ENCODE results near the gene CXCL5. TPM values are rescaled to one million over a fixed set of nuclear protein-coding genes. Genes with fewer than 3 reads are reported as not detected.

Gene CXCL5
- polyA plus RNA-seq, 1 experiment = 0.69 TPM

DNA sequence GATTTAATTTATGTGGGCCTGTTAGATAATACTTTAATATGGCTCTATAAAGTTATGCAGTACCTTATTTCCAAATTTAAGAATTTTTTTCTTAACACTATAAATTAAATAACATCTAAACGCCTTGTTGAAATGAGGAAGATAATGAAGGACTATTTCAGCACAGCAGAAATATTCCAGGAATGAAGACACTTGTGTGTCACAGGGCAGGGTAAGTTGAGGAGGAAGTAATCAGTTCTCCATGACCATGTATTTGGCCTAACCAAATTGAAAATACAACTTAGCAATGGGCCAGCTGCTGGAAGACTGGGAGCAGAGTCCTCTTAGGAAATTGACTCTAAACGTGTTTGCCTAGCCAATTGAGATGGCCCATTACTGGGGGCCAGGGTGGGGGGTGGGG, 23.1 kb upstream of the CXCL5 start:
- Histone ChIP-seq H3K9me3 (ENCODE audit: control insufficient read depth, insufficient read depth, low read length) (no peaks in the 10 kb centered on the region), H3K27ac (ENCODE audit: low read depth, low read length) (no peak overlapping the region), H3K4me3 (ENCODE audit: low read depth, low read length) (no peak overlapping the region), H3K27me3 (ENCODE audit: control insufficient read depth, insufficient read depth, low read length) (no peaks in the 10 kb centered on the region)
- ChIA-PET POLR2A (no interaction called here), CTCF (interaction anchor here (0.7 to 0.9 kb wide), 2 partner anchors 17 to 787 kb away, joined by 3 to 5 read pairs; partner anchors contain the start of gene CXCL3)
- TF ChIP-seq, protein P1, sequence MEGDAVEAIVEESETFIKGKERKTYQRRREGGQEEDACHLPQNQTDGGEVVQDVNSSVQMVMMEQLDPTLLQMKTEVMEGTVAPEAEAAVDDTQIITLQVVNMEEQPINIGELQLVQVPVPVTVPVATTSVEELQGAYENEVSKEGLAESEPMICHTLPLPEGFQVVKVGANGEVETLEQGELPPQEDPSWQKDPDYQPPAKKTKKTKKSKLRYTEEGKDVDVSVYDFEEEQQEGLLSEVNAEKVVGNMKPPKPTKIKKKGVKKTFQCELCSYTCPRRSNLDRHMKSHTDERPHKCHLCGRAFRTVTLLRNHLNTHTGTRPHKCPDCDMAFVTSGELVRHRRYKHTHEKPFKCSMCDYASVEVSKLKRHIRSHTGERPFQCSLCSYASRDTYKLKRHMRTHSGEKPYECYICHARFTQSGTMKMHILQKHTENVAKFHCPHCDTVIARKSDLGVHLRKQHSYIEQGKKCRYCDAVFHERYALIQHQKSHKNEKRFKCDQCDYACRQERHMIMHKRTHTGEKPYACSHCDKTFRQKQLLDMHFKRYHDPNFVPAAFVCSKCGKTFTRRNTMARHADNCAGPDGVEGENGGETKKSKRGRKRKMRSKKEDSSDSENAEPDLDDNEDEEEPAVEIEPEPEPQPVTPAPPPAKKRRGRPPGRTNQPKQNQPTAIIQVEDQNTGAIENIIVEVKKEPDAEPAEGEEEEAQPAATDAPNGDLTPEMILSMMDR (IDR thresholded peaks at IDR 0.05; ENCODE audit: low read depth, low read length) = no peak
- DNase-seq (ENCODE audit: low read depth, low spot score) = no peak

DNA sequence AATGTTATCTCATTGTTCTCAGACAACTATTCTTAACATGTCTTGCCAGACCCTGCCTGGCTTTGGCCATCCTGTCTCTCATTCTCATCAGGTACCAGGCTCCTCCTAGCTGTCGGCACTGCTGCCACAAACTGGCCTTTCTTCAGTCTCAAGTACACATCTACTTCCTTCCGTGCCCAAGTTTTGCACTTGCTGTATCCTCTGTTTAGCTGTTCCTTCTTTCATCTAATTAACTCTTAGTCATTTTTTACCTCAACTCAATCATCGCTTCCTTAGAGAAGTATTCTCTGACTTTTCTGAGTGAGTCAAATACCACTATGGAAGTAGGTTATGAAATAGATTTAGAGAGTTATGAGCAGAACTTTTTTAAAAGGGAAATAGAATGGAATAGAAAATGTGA, 20.3 kb upstream of the CXCL5 start:
- TF ChIP-seq, protein P1 (IDR thresholded peaks at IDR 0.05; ENCODE audit: low read depth, low read length) = no peak
- ChIA-PET POLR2A (no interaction called here), CTCF (interaction anchor here (0.9 to 1.5 kb wide), 2 partner anchors 20 to 356 kb away, joined by 3 to 6 read pairs; partner anchors contain the start of gene CXCL3)
- no peak overlapping the region for H3K27ac ChIP-seq (ENCODE audit: low read depth, low read length)
- no peaks in the 10 kb centered on the region for H3K27me3 ChIP-seq (ENCODE audit: control insufficient read depth, insufficient read depth, low read length)
- no peak overlapping the region for H3K4me3 ChIP-seq (ENCODE audit: low read depth, low read length)
- no peaks in the 10 kb centered on the region for H3K9me3 ChIP-seq (ENCODE audit: control insufficient read depth, insufficient read depth, low read length)
- no peak for DNase-seq (ENCODE audit: low read depth, low spot score)

DNA sequence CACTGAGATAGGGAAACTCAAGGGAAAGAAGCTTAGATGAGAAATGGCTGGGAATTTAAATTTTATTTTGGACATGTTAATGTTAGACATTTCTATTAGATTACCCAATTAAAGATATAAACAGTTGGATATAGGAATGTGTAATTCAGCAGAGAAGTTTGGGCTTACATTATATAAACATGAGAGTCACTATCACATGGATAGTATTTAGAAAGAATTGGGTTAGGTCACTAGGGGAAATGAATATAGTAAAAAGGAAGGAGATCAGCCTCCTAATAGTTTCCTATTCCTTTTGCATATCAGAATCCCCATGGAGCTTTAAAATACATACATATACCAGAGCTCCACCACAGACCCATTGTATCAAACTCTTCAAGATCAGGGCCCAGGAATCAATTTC, 19.6 kb upstream of the CXCL5 start:
- no peak overlapping the region for H3K27ac ChIP-seq (ENCODE audit: low read depth, low read length)
- no peaks in the 10 kb centered on the region for H3K9me3 ChIP-seq (ENCODE audit: control insufficient read depth, insufficient read depth, low read length)
- DNase-seq (ENCODE audit: low read depth, low spot score) = peak; percentile 36
- TF ChIP-seq, protein P1 (IDR thresholded peaks at IDR 0.05; ENCODE audit: low read depth, low read length) = no peak
- ChIA-PET CTCF (interaction anchor here (0.9 kb wide), 1 partner anchor 20 kb away, joined by 6 read pairs; the partner anchor contains the start of gene CXCL3), POLR2A (no interaction called here)
- H3K4me3 ChIP-seq (ENCODE audit: low read depth, low read length) = no peak overlapping the region
- no peaks in the 10 kb centered on the region for H3K27me3 ChIP-seq (ENCODE audit: control insufficient read depth, insufficient read depth, low read length)

DNA sequence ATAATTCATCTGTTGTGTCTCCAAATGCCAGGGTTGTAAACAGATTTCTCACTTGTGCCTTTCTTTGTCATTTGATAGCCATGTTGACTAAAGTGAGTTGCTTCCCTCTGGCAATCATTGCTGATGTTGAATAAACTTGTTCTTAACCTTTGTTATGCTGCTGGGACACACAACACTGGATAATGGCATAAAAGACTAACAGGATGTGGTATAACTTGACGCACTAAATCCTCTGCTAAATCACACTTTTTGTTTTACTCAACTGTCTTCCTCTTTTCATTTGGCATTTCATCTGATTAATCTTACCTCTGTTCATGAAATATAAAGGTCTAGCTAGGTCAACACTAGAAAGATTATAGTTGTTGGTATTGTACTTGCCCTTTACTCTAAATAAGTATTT, 17.6 kb upstream of the CXCL5 start:
- Histone ChIP-seq H3K27ac (ENCODE audit: low read depth, low read length) (no peak overlapping the region), H3K27me3 (ENCODE audit: control insufficient read depth, insufficient read depth, low read length) (no peaks in the 10 kb centered on the region), H3K9me3 (ENCODE audit: control insufficient read depth, insufficient read depth, low read length) (no peaks in the 10 kb centered on the region), H3K4me3 (ENCODE audit: low read depth, low read length) (no peak overlapping the region)
- DNase-seq (ENCODE audit: low read depth, low spot score) = no peak
- ChIA-PET POLR2A (no interaction called here), CTCF (interaction anchor here (0.6 to 1.2 kb wide), 4 partner anchors 21 to 755 kb away, joined by 3 to 5 read pairs (median 4); no protein-coding TSS in a partner anchor)
- TF ChIP-seq, protein P1 (IDR thresholded peaks at IDR 0.05; ENCODE audit: low read depth, low read length) = no peak

DNA sequence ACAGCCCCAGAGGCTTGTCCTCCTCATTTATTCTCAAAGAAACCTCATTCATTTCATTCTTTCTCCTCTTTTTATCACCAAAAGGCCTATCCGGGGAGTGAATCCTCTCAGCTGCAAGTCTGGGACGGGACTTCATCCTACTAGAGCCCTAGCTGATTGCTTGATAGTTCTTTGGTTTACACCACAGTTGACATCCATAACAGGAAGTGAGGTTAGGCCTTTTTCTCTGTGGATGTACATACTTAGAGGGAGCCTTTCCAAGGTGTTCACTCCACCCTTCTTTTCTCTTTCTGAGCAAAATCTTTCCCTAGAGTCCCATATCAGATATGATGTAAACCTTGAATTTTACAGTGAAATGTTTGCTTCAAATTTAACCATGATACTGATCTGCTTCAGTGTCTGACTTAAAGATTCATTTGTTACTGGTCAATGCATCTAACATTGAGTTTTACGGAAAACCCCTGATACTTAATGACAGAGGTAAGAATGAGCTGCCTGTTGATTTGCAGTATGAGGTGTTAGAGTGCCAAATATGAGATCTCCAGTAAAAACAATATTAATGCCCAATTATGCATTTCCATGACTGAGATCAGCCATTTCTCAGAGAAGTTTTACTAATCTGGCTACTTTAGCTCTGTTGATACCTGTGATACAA, 16.8 kb upstream of the CXCL5 start:
- TF ChIP-seq, protein P1 (IDR thresholded peaks at IDR 0.05; ENCODE audit: low read depth, low read length) = no peak
- H3K27me3 ChIP-seq (ENCODE audit: control insufficient read depth, insufficient read depth, low read length) = no peaks in the 10 kb centered on the region
- no peak overlapping the region for H3K27ac ChIP-seq (ENCODE audit: low read depth, low read length)
- POLR2A ChIA-PET = no interaction called here
- H3K4me3 ChIP-seq (ENCODE audit: low read depth, low read length) = no peak overlapping the region
- H3K9me3 ChIP-seq (ENCODE audit: control insufficient read depth, insufficient read depth, low read length) = no peaks in the 10 kb centered on the region
- DNase-seq (ENCODE audit: low read depth, low spot score) = no peak
- CTCF ChIA-PET = interaction anchor here (1.0 to 1.7 kb wide), 2 partner anchors 22 to 173 kb away, joined by 3 read pairs; no protein-coding TSS in a partner anchor

Data from AG04450 (cell line).